ENCODE measurements around the gene C2orf81.

The C2orf81 gene

DNA sequence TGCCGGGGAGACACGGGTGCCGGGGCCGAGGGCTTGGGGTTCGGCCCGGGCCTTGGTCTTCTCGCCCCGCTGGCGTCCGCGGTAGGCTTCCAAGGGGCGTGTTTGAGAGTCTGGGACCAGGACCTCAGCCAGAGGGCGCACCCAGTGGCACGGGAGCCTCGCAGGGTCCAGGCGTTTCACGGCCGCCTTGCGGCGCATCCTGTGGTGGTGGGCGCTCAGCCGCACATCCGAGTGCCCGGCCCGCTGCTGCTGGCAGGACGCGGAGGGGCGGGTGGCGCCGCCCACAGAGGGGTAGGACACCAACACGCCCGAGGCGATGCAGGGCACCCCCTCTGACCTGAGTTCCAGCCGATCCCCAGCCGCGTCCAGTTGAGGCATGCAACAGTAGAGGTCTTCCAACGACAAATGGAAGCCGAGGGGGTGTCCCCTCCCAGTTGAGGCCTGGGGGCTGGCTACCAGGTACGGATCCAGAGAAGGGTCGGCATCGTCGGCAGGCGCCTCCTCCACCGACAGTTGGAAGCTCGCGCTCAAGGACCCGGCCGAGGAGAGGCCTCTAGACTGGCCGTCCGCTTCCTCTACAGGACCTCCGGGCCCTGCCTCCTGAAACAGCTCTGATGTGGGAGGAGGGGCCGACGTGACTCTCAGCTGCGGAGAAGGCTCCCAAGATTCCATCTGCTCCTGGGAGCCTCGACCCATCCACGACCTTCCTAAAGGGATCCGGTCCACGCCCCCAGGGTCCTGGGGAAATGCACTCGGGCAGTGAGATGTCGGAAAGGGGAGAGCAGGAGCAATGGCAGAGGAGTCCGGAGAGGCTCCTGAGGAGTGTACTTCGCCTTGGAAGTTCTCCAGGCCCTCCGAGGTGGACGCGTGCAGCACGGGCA, 6.3 kb downstream of the C2orf81 start:
- Histone ChIP-seq H3K27me3 (replicated peaks; ENCODE audit: control insufficient read depth, insufficient read depth, low read length) (no peaks in the 10 kb centered on the region), H3K36me3 (ENCODE audit: control insufficient read depth, insufficient read depth, low read length) (no peaks in the 10 kb centered on the region), H3K4me3 (replicated peaks; ENCODE audit: low read depth, low read length) (peak overlapping the region; percentile 44; the same call in 1 of the 2 replicates)
- peak; percentile 66 for DNase-seq (ENCODE audit: extremely low read depth, insufficient read length)
- TF ChIP-seq, protein P1, sequence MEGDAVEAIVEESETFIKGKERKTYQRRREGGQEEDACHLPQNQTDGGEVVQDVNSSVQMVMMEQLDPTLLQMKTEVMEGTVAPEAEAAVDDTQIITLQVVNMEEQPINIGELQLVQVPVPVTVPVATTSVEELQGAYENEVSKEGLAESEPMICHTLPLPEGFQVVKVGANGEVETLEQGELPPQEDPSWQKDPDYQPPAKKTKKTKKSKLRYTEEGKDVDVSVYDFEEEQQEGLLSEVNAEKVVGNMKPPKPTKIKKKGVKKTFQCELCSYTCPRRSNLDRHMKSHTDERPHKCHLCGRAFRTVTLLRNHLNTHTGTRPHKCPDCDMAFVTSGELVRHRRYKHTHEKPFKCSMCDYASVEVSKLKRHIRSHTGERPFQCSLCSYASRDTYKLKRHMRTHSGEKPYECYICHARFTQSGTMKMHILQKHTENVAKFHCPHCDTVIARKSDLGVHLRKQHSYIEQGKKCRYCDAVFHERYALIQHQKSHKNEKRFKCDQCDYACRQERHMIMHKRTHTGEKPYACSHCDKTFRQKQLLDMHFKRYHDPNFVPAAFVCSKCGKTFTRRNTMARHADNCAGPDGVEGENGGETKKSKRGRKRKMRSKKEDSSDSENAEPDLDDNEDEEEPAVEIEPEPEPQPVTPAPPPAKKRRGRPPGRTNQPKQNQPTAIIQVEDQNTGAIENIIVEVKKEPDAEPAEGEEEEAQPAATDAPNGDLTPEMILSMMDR (IDR thresholded peaks at IDR 0.05; ENCODE audit: insufficient read depth, low read length, poor library complexity, severe bottlenecking): peak; percentile 17

DNA sequence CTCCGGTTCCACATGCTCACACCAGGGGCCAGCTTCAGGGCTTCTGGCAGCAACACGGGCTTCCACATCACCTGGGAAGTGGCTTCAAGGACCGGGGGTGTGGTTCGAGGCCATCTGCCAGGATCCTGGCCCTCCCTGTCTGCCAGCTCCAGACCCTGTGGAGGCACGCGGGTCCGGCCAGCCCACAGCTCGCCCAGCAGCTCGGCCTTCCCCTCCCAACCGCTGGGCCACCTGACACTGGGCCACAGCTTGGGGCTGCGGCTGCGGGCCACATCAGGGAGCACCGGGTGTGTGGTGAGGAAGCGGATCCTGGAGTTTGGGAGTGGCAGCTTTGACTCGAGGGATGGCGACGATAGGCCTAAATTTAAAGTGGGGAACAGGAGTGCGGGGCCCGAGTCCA, 7.0 kb downstream of the C2orf81 start:
- TF ChIP-seq, protein P1 (IDR thresholded peaks at IDR 0.05; ENCODE audit: insufficient read depth, low read length, poor library complexity, severe bottlenecking): no peak
- Histone ChIP-seq H3K27me3 (replicated peaks; ENCODE audit: control insufficient read depth, insufficient read depth, low read length) (no peaks in the 10 kb centered on the region), H3K4me3 (replicated peaks; ENCODE audit: low read depth, low read length) (no peak overlapping the region), H3K36me3 (ENCODE audit: control insufficient read depth, insufficient read depth, low read length) (no peaks in the 10 kb centered on the region)
- DNase-seq (ENCODE audit: extremely low read depth, insufficient read length): no peak

DNA sequence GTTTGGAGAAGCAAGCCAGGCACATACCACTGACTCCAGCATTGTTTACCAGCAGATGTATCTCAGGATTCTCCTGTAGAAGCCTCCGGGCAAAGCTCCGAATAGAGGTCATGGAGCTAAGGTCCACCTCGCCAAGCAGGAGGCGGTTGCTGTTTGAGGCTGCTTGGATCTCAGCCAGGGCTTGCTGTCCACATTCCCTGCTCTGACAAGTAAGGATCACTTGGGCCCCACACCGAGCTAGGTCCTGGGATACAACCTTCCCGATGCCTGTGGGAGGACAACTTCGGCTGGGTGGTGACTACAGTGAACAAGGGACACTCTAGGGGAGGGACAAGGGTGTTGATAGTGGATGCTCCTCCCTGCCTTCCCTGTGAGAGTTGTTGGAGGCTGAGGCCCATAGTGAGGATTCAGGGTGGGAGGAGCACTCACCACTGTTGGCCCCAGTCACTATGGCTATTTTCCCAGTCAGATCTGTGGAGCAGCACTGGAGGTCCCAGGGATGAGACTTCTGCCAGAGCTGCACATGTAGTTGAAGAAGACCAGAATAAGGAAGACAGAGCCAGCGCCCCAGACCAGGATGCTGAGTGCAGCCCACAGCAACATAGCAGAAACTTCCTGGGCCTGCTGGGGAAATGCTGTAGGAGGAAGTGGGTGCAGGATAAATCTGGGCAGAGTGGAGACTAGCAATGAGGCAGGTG, 8.3 kb downstream of the C2orf81 start:
- Histone ChIP-seq H3K27me3 (replicated peaks; ENCODE audit: control insufficient read depth, insufficient read depth, low read length) (no peaks in the 10 kb centered on the region), H3K36me3 (ENCODE audit: control insufficient read depth, insufficient read depth, low read length) (no peaks in the 10 kb centered on the region), H3K4me3 (replicated peaks; ENCODE audit: low read depth, low read length) (no peak overlapping the region)
- TF ChIP-seq, protein P1 (IDR thresholded peaks at IDR 0.05; ENCODE audit: insufficient read depth, low read length, poor library complexity, severe bottlenecking): no peak
- DNase-seq (ENCODE audit: extremely low read depth, insufficient read length): no peak

DNA sequence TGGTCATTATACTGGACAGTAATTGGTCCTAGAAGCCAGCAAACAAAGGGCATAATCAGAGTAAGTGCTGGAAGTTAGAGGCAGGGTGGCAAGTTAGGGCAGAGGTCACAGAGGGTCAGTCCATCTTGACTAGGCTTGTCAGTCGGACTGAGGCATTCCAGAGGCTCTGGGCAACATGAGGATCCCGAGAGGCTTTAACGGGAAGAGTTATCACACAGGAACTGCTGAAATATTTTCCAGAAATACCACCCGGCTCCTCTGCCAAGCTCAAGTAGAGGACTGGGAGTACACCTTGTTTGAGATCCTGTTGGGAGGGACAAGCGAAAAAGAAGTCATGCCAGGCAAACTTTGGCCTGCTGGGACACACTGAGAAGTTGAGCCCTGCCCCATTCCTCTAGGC, 13.7 kb downstream of the C2orf81 start:
- TF ChIP-seq, protein P1 (IDR thresholded peaks at IDR 0.05; ENCODE audit: insufficient read depth, low read length, poor library complexity, severe bottlenecking): no peak
- DNase-seq (ENCODE audit: extremely low read depth, insufficient read length): no peak

DNA sequence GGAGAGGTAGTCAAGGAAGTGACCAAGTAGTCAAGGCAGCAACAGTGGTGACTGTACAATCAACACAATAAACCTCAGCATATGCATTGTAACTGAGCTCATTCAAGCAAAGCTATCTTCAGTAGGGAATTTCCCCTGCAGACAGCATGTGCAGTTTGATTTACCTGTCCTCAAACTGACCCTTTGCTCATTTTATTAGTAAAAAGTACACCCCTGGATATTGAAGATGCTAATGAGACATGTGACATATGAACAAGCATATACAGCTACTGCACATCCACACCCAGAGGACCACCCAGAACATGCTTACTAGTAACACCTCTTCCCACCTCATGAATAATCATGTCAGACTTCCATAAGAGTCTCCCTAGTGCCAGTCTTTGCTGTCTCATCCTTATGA, 15.4 kb downstream of the C2orf81 start:
- DNase-seq (ENCODE audit: extremely low read depth, insufficient read length): peak; percentile 35
- no peaks in the 10 kb centered on the region for H3K36me3 ChIP-seq (ENCODE audit: control insufficient read depth, insufficient read depth, low read length)
- H3K4me3 ChIP-seq (replicated peaks; ENCODE audit: low read depth, low read length): no peak overlapping the region
- TF ChIP-seq, protein P1 (IDR thresholded peaks at IDR 0.05; ENCODE audit: insufficient read depth, low read length, poor library complexity, severe bottlenecking): no peak
- H3K27me3 ChIP-seq (replicated peaks; ENCODE audit: control insufficient read depth, insufficient read depth, low read length): no peaks in the 10 kb centered on the region

More for the DNA sequence above, 13.7 kb downstream of the C2orf81 start:
- Histone ChIP-seq H3K36me3 (ENCODE audit: control insufficient read depth, insufficient read depth, low read length) (no peaks in the 10 kb centered on the region), H3K27me3 (replicated peaks; ENCODE audit: control insufficient read depth, insufficient read depth, low read length) (no peaks in the 10 kb centered on the region), H3K4me3 (replicated peaks; ENCODE audit: low read depth, low read length) (no peak overlapping the region)

Measured in GM06990 (cell line).